ENCODE results near the gene LSS.

DNA sequence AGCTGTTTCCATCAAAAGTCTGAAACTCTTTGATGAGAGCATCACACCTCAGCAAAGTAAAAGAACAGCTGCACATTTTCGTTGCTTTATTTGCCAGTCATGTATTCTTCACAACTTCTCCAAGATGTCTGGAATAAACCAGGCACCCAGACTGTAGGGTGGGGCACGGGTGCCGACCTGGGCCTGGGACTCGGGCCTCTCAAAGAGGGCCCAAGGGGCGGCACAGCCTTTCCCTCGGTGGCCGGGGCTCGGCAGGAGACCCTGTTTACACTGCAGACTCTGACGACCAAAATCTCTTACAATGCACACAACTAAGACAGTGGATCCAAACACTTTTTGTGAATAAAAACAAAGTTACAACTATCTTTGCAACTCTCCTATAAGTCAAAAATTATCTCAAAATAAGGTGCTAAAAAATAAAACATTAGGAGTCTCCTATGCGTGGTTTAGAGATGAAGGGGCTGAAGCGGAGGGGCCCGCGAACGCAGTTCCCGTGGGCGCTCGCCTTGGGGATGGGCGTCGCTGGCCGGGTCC is 696 bp downstream of the LSS start:
- no peak for TF ChIP-seq EZH2 (IDR thresholded peaks at IDR 0.05; ENCODE audit: insufficient read depth, low read length)
- TF ChIP-seq, protein P1, sequence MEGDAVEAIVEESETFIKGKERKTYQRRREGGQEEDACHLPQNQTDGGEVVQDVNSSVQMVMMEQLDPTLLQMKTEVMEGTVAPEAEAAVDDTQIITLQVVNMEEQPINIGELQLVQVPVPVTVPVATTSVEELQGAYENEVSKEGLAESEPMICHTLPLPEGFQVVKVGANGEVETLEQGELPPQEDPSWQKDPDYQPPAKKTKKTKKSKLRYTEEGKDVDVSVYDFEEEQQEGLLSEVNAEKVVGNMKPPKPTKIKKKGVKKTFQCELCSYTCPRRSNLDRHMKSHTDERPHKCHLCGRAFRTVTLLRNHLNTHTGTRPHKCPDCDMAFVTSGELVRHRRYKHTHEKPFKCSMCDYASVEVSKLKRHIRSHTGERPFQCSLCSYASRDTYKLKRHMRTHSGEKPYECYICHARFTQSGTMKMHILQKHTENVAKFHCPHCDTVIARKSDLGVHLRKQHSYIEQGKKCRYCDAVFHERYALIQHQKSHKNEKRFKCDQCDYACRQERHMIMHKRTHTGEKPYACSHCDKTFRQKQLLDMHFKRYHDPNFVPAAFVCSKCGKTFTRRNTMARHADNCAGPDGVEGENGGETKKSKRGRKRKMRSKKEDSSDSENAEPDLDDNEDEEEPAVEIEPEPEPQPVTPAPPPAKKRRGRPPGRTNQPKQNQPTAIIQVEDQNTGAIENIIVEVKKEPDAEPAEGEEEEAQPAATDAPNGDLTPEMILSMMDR (IDR thresholded peaks at IDR 0.05; ENCODE audit: insufficient read depth, low read depth, low read length) = no peak

All from astrocyte (in vitro differentiated cells and primary cell).